NCI-H82 treated with DMSO at 0.1 percent for 48 hours (cell line): ENCODE data around the gene TPSB2.
"Not testable (repeated sequence)": the region's sequence is repeated elsewhere in the genome, so short reads cannot be mapped to it uniquely, and the experiment has no call there.

Source experiments
- DNase-seq: peaks from one replicate; lab custom pipeline; 2025; ENCODE audit not compliant: unreplicated experiment; lab: John Stamatoyannopoulos, UW

Gene TPSB2

GRCh38 chr16:1261131-1261892, 31.3 kb upstream of the TPSB2 start:
- no peak for DNase-seq

DNA sequence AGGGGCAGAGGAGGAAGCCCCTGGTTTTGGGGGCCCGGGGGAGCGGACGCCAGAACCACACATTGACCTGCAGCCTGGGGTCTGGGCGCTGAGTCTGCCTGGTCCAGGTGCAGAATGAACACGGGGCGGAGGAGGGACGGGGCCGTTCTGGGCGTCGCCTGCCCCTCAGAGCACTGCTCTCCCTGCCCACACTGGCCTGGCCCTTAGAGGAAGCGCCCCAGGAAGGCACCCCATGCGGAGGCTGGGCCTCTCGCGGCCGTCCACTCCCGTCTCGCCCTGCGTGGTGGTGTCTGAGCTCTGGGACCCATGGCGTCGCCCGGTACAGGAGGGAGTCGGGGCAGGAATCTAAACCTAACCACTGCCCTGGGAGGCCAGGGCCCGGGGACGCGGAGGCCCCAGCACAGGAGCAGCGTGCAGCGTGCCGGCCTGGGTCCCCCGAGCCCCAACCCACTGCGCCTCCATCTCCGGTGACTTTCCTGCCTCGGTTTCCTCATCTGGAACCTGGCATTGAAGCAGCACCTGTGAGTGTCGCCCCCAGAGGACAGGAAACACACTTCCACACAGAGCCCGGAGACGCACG, 30.2 kb upstream of the TPSB2 start:
- DNase-seq: no peak

- DNase-seq: no peak
These were observed 29.7 kb upstream of the TPSB2 start for GRCh38 chr16:1259760-1260068.

GRCh38 chr16:1258906-1259759, 29.1 kb upstream of the TPSB2 start:
- DNase-seq: no peak

DNA sequence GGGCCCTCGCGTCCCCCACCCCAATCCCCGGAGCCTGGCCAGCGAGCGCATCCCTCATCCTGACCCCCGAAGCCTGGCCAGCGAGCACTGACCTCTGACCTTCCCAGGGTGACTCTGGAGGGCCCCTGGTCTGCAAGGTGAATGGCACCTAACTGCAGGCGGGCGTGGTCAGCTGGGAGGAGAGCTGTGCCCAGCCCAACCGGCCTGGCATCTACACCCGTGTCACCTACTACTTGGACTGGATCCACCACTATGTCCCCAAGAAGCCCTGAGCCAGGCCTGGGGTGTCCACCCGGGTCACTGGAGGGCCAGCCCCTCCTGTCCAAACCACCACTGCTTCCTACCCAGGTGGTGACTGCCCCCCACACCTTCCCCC, 28.2 kb upstream of the TPSB2 start:
- no peak for DNase-seq

GRCh38 chr16:1257561-1258224, 27.7 kb upstream of the TPSB2 start:
- no peak for DNase-seq

DNA sequence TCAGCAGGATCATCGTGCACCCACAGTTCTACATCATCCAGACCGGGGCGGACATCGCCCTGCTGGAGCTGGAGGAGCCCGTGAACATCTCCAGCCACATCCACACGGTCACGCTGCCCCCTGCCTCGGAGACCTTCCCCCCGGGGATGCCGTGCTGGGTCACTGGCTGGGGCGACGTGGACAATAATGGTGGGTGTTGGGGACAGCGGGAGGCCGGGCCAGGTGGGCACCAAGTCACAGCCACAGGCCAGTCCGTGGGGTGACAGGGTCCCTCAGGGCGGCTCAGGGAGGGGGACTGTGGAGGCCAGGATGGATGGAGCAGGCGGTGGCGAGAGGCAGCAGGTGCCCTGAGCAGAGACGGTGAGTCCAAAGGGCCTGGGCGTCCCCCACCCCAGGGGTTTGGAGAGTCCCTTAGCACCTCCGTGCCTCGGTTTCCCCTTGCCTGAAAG, 26.9 kb upstream of the TPSB2 start:
- DNase-seq: no peak

DNA sequence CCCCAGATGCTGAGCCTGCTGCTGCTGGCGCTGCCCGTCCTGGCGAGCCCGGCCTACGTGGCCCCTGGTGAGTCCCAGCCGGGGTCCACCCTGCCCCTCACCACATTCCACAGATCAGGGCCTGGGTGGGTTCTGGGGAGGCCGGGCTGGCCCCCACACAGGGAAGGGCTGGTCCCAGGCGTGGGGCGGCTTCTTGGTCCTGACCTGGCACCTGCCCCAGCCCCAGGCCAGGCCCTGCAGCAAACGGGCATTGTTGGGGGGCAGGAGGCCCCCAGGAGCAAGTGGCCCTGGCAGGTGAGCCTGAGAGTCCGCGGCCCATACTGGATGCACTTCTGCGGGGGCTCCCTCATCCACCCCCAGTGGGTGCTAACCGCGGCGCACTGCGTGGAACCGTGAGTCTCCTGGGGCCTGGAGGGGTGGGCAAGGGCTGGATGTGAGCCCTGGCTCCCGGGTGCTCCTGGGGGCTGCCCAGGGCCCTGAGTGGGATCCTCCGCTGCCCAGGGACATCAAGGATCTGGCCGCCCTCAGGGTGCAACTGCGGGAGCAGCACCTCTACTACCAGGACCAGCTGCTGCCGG, 26.4 kb upstream of the TPSB2 start:
- DNase-seq: not testable (repeated sequence)

DNA sequence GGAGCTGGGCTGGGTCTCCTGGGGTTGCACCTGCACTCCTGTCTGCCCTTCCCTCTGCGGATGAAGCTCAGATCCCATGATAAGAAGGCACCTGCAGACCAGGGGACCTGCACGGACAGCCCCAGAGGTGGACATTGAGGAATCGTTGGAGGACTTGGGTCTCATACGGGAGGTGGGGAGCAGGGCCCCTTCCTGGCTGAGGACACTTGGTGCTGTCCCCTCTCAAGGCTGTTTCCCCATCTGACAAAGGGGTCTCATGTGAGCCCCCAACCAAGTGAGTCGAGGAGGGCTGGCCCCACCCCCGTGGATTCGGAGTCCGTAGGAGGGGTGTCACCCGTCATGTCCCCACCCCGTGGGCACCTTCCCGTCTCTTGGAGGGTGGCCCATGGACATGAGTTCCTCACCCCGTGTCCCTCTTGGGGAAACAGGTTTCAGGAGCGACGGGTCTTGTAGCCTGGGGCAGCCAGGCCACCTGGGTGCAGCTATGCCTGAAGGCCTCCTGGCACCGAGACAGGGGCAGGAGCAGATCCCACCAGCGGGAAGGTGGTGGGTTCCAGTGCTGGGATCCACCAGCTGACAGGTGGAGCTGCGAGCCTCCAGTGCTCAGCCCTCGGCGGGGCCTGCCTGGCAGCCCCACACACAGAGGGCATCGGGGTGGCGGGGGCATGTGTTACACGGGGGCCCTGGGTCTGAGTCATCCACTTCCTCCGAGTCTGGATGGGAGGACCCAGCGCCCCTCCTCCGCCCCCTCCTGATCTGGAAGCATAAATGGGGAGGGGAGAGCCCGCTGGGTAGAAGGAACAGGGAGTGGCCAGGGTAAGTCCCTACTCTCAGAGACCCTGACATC, 25.5 kb upstream of the TPSB2 start, which contains the start of gene TPSD1:
TSS of gene TPSD1 (plus strand) at position 794 of the 847 bp plus-strand sequence. CDS start 212 bp downstream, outside the sequence.
- DNase-seq: not testable (repeated sequence)

GRCh38 chr16:1254821-1255220, 24.8 kb upstream of the TPSB2 start:
- not testable (repeated sequence) for DNase-seq

- not testable (repeated sequence) for DNase-seq
These were observed 23.8 kb upstream of the TPSB2 start for GRCh38 chr16:1253701-1254364.

GRCh38 chr16:1249031-1249755, 19.2 kb upstream of the TPSB2 start:
- DNase-seq: not testable (repeated sequence)

DNA sequence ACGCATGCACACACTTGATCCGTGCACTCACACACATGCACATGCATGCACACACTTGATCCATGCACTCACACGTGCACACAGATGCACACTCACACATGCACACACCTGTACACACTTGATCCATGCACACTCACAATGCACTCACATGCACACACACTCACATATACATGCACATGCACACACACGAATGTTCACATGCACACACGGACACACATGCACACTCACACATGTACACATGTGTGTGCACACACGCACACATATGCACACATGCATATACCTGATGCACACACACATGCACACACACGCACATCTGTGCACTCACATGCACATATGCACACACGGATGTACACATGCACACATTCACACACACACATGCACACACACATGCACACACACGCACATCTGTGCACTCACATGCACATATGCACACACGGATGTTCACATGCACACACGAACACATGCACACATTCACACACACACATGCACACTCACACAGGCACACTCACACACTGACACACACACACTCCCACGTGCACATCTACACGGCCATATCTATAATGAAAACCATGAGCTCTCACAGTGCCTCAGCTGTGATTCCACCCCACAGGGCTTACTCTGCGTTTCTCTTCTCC, 18.0 kb upstream of the TPSB2 start:
- DNase-seq: not testable (repeated sequence)

DNA sequence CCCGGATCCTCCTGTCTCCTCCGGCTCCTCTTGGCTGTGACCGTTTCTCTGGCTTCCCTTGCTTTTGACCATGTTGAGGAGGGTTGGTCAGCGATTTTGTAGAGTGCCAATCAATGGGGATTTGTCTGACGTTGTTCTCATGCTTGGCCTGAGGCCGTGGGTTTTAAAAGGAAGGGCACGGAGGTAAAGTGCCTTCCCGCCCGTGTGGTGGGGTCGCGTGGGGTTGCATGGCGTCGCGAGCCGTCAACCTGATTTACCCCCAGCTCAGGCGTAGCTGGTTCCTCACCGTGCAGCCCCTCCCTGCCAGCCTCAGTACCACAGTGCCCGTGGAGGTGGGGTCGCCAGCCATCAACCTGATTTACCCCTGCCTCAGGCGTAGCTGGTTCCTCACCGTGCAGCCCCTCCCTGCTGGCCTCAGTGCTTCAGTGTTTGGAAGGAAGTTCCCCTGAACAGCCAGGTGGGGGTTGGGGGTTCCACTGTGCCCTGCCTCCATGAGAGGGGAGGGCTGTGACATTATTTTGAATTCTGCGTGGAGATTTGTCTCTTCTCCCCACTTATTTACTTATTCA, 15.6 kb upstream of the TPSB2 start:
- DNase-seq: no peak

DNA sequence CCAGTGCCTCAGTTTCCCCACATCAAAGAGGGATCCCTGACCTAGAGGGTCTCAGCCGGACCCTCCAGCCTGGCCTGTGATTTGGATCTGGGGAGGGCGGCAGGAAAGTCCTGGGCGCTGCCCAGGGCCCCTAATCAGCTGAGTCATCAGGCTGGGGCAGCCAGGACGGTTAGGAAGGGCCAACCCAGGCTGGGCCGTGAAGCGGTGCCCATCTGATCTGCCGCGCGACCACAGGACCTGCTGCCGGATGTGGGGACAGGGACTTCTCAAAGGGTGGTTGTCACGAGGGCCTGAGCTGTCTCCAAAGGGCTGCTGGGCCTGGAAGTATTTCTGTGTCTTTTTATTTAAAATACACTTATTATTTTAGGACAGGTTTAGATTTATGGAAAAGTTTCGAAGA, 14.9 kb upstream of the TPSB2 start:
- no peak for DNase-seq

- DNase-seq: not testable (repeated sequence)
These were observed 14.2 kb upstream of the TPSB2 start for GRCh38 chr16:1243907-1244850.

- DNase-seq: not testable (repeated sequence)
These were observed 13.4 kb upstream of the TPSB2 start for GRCh38 chr16:1243363-1243762.
